ENCODE data around the gene KCNIP1.

GRCh38 chr5:170463426-170463825 is 40.4 kb upstream of the KCNIP1 start:
- TF ChIP-seq TCF12 (IDR thresholded peaks at IDR 0.05; ENCODE audit: low read depth, low read length) (no peak), CTCF (IDR thresholded peaks at IDR 0.05; ENCODE audit: control extremely low read depth in 1 of 3, insufficient read depth in 1 of 3, low read depth in 1 of 3, low read length in 3 of 3) (no peak), TBP (IDR thresholded peaks at IDR 0.05; ENCODE audit: low read depth, low read length) (no peak), EP300 (IDR thresholded peaks at IDR 0.05; ENCODE audit: borderline replicate concordance in 1 of 2, low read depth in 2 of 2, low read length in 2 of 2) (no peak), POLR2AphosphoS5 (IDR thresholded peaks at IDR 0.05; ENCODE audit: low read depth, low read length) (no peak), HDAC2 (IDR thresholded peaks at IDR 0.05; ENCODE audit: borderline replicate concordance in 1 of 2, low read depth in 2 of 2, low read length in 2 of 2) (no peak), EZH2 (IDR thresholded peaks at IDR 0.05; ENCODE audit: low read depth, low read length, severe bottlenecking) (no peak), POLR2A (IDR thresholded peaks at IDR 0.05; ENCODE audit: control extremely low read depth in 1 of 2, low read depth in 2 of 2, low read length in 2 of 2) (no peak), ZNF274 (IDR thresholded peaks at IDR 0.05; ENCODE audit: borderline replicate concordance, extremely low read depth, low read length) (no peak), CREB1 (IDR thresholded peaks at IDR 0.05) (no peak), CEBPB (IDR thresholded peaks at IDR 0.05; ENCODE audit: low read depth, low read length) (no peak), SIN3A (conservative IDR thresholded peaks at IDR 0.05 in 1 of 2, IDR thresholded peaks at IDR 0.05 in 1 of 2; ENCODE audit: low read depth in 1 of 2, low read length in 2 of 2) (no peak), FOSL1 (IDR thresholded peaks at IDR 0.05; ENCODE audit: insufficient read depth, low read depth, low read length) (no peak)

Measured in H1 (cell line).